GM10266 (cell line): ENCODE measurements around the gene DKK2.

Source experiments
- DNase-seq: peaks from one replicate; pipeline ENCODE4 v3.0.0; 2012; ENCODE audit errors: extremely low spot score
- CTCF ChIP-seq: IDR thresholded peaks from 2 replicates; pipeline ENCODE4 v1.5.1; 2012; ENCODE audit warnings: mild to moderate bottlenecking, low read depth; ENCODE audit not compliant: control insufficient read depth, insufficient read depth; ENCODE audit errors: missing control alignments

Gene DKK2

DNA sequence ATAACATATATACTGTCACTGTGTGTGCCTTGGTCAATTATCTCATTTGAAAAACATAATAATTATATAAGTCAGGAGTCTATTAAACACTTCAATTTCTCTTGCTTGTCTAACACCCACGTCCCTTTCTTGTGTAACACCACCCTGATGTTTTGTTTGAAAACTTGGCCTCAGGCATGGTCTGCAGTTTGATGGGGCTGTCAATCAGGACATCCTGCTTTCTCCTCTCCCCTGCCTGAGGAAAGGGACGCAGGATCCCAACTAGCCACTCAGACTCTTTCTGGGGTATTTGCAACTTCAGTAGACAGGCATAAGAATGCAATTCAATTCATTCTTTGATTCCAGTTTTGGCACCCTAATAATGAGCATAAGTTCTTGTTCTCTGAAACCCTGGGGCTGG is 48.8 kb downstream of the DKK2 start:
- TF ChIP-seq CTCF, result no peak
- no peak for DNase-seq

DNA sequence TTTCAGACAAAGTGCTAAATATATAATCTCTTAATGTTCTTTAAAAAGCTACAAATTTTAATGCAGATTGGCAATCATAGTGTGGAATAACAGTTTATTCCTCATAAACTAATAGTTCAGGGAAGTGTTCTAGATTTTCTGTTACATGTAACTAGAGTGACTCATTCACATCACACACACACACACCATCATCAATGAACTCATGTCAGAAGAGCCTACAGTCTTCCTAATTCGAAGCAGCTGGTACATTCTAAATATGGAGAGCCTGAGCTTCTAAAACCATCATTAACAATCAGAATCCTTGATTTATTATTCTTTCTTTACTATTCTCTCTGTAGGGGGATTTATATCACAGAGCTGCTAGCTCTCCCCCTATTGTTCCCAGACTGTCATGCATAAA is 49.6 kb downstream of the DKK2 start:
- no peak for DNase-seq
- TF ChIP-seq CTCF, result no peak

GRCh38 chr4:106985830-106986229 is 50.3 kb downstream of the DKK2 start:
- no peak for DNase-seq
- no peak for TF ChIP-seq CTCF

DNA sequence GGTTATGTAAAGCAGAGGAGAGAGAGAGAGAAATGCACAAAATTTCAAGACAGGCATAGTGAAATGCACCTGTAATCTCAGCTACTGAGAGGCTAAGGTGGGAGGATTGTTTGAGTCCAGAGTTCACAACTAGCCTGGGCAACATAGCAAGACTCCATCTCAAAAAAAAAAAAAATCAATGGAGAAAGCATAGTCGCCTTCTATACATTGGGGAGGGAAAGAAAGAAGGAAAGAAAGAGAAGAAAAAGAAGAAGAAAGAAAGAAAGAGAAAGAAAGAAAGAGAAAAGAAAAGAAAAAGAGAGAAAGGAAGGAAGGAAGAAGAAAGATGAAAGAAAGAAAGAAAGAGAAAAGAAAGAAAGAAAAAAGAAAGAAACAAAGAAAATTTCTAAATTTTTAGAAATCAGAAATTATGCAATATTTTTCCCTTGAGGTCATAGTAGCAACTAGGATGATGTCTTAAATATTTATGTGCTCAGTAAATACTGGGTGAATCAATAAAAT is 53.4 kb downstream of the DKK2 start:
- no peak for DNase-seq
- TF ChIP-seq CTCF, result no peak

GRCh38 chr4:106981431-106981830 is 54.7 kb downstream of the DKK2 start:
- no peak for TF ChIP-seq CTCF
- no peak for DNase-seq

DNA sequence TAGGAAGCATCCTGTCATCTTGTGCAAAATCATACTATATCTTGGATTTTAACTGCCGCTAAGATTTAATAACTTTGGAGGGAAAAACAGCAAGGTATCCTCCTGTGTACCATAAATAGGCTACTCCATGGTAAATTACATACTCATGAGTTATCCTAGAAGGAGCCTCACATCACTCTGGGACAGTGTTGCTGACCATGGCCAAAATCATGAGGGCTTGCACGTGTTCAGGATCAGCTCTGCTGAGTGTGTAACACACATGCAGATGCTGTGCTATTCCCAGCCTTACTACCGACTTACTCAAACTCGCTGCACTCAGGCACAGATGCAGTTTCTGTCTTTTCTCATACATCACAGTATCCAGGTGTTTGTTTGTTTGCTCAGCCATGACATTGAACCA is 56.6 kb downstream of the DKK2 start:
- no peak for DNase-seq
- no peak for TF ChIP-seq CTCF

- no peak for TF ChIP-seq CTCF
- no peak for DNase-seq
Measured at GRCh38 chr4:106978046-106978774, 57.9 kb downstream of the DKK2 start.
